SK-N-SH (cell line): ENCODE results near the gene COL25A1.

ENCODE experiments used
- CTCF ChIP-seq: fragments of 200-600 bp; sonication (generic); IDR thresholded peaks from 2 replicates; pipeline ENCODE4 v1.6.1; 2017; ENCODE audit warnings: antibody characterized with exemption, mild to moderate bottlenecking, moderate library complexity
- EZH2phosphoT487 ChIP-seq: fragments of 200-600 bp; sonication (generic); IDR thresholded peaks from 2 replicates; pipeline ENCODE4 v1.6.1; 2017; ENCODE audit warnings: low read depth, mixed run types, mild to moderate bottlenecking, antibody characterized with exemption, moderate library complexity, borderline replicate concordance
- FOXM1 ChIP-seq: IDR thresholded peaks from 2 replicates; pipeline ENCODE4 v1.4.0; 2012; ENCODE audit warnings: low read depth, mild to moderate bottlenecking
- GABPA ChIP-seq: IDR thresholded peaks from 2 replicates; pipeline ENCODE4 v1.4.0; 2012; ENCODE audit warnings: low read depth, mild to moderate bottlenecking
- MXI1 ChIP-seq: IDR thresholded peaks from 2 replicates; pipeline ENCODE4 v1.6.1; 2012; ENCODE audit warnings: mild to moderate bottlenecking, low read depth, low read length, improper control_type of control experiment
- POLR2AphosphoS5 ChIP-seq: IDR thresholded peaks from 2 replicates; pipeline ENCODE4 v1.6.1; 2012; ENCODE audit warnings: low read depth, low read length
- TF ChIP-seq, protein P1 (sequence below): IDR thresholded peaks from 2 replicates; pipeline ENCODE4 v1.4.0; 2012; ENCODE audit warnings: low read depth, borderline replicate concordance
- TF ChIP-seq, protein P2 (sequence below): fragments of 150-350 bp; IDR thresholded peaks from 2 replicates; pipeline ENCODE4 v1.6.1; 2017; ENCODE audit warnings: antibody characterized with exemption, low read length, low read depth, borderline replicate concordance
- TF ChIP-seq, protein P3 (sequence below): IDR thresholded peaks from 2 replicates; pipeline ENCODE4 v1.4.0; 2012; ENCODE audit warnings: low read depth

- TF ChIP-seq GABPA (no peak), CTCF (no peak), MXI1 (no peak), POLR2AphosphoS5 (no peak), FOXM1 (no peak), EZH2phosphoT487 (no peak)
- TF ChIP-seq, protein P1, sequence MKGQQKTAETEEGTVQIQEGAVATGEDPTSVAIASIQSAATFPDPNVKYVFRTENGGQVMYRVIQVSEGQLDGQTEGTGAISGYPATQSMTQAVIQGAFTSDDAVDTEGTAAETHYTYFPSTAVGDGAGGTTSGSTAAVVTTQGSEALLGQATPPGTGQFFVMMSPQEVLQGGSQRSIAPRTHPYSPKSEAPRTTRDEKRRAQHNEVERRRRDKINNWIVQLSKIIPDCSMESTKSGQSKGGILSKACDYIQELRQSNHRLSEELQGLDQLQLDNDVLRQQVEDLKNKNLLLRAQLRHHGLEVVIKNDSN, result no peak
- TF ChIP-seq, protein P2, sequence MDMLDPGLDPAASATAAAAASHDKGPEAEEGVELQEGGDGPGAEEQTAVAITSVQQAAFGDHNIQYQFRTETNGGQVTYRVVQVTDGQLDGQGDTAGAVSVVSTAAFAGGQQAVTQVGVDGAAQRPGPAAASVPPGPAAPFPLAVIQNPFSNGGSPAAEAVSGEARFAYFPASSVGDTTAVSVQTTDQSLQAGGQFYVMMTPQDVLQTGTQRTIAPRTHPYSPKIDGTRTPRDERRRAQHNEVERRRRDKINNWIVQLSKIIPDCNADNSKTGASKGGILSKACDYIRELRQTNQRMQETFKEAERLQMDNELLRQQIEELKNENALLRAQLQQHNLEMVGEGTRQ, result no peak
- TF ChIP-seq, protein P3, sequence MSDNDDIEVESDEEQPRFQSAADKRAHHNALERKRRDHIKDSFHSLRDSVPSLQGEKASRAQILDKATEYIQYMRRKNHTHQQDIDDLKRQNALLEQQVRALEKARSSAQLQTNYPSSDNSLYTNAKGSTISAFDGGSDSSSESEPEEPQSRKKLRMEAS, result no peak
Observed at GRCh38 chr4:109232681-109233080, 69.8 kb downstream of the COL25A1 start.
